ENCODE measurements around the gene CYP27C1. TPM values are rescaled to one million over a fixed set of nuclear protein-coding genes. Genes with fewer than 3 reads are reported as not detected.

CYP27C1 gene
- total and polyA plus RNA-seq, 9 of the 15 experiments (the other 6 are each of a cell fraction or from before 2014, with no cell fraction given), result not detected

- Histone ChIP-seq H3K27me3 (ENCODE audit: control insufficient read depth in 2 of 2, insufficient read depth in 2 of 2, low read length in 2 of 2) (peaks cover 18 to 54% of the 10 kb centered on the region in 2 experiments), H3K4me1 (replicated peaks in 1 of 2; ENCODE audit: control insufficient read depth in 2 of 2, insufficient read depth in 2 of 2, low read length in 2 of 2) (peaks cover 0 to 5% of the 10 kb centered on the region in 2 experiments; a peak in 1 of 5 replicates), H3K27ac (ENCODE audit: extremely low read depth, low read depth, low read length) (no peak overlapping the region), H3K4me3 (no peak overlapping the region), H2AFZ (ENCODE audit: low read depth, low read length) (no peak overlapping the region), H3K9me1 (ENCODE audit: control insufficient read depth, insufficient read depth, low read length) (no peaks in the 10 kb centered on the region), H3K9ac (ENCODE audit: insufficient read depth in 1 of 2, low read depth in 2 of 2, low read length in 2 of 2) (peak overlapping the region in 1 of 2 experiments; percentile 74; a peak in 2 of 4 replicates), H3K36me3 (ENCODE audit: control insufficient read depth, insufficient read depth, low read length) (no peaks in the 10 kb centered on the region), H3K4me2 (ENCODE audit: insufficient read depth, low read length) (no peak overlapping the region), H3K9me3 (replicated peaks; ENCODE audit: control insufficient read depth, insufficient read depth, low read depth, low read length) (no peaks in the 10 kb centered on the region), H4K20me1 (replicated peaks; ENCODE audit: control insufficient read depth, insufficient read depth, low read length) (no peaks in the 10 kb centered on the region), H3K79me2 (ENCODE audit: control insufficient read depth, insufficient read depth, low read length) (no peaks in the 10 kb centered on the region)
- TF ChIP-seq CC2D1A (IDR thresholded peaks at IDR 0.05) (no peak), IRF9 (tag; IDR thresholded peaks at IDR 0.05) (no peak), NFIC (IDR thresholded peaks at IDR 0.05) (no peak), HBP1 (CRISPR knock-in tag; IDR thresholded peaks at IDR 0.05) (no peak), MTF1 (CRISPR knock-in tag; IDR thresholded peaks at IDR 0.05; ENCODE audit: borderline replicate concordance) (no peak), ARID4B (CRISPR knock-in tag; IDR thresholded peaks at IDR 0.05) (no peak), KDM2B (CRISPR knock-in tag; IDR thresholded peaks at IDR 0.05) (no peak)
- WGBS (ENCODE audit: insufficient coverage, low coverage, missing lambda C conversion rate), result 8% methylated on average over 35 of the region's 35 CpGs
- DNase-seq (ENCODE audit: extremely low read depth in 1 of 4, low spot score in 3 of 4), result no peak
- ChIA-PET CTCF (ENCODE audit: low intra/inter-chr PET ratio) (no interaction called here), POLR2A (interaction anchor here (0.6 kb wide), 1 partner anchor 33 kb away, joined by 3 read pairs; no protein-coding TSS in a partner anchor)
- in situ Hi-C loops (cut with MboI), result loop anchor here (10.0 kb wide), 1 partner anchor 249 kb away; no protein-coding TSS in a partner anchor
- BruUV-seq (replicated peaks), result no TSS peak
- intact Hi-C loops (cut with micrococcal nuclease), result no loop called here
- no peak; the same call in 2 of the 3 replicates for ATAC-seq
- no peak for FAIRE-seq
These were observed 14.6 kb downstream of the CYP27C1 start for GRCh38 chr2:127205218-127206125.
